Tibial nerve (tissue), 4 donors: Measurements from ENCODE around the gene PAFAH1B1.

ENCODE experiments used
- CTCF ChIP-seq, 5 experiments: fragments of 200-600 bp in 3 of 5; fragments of 450-650 bp in 2 of 5; sonication (generic) in 3 of 5; IDR thresholded peaks; one replicate each; pipeline ENCODE4 v1.5.1; 2016 to 2019; ENCODE audit warnings: antibody characterized with exemption in 5 of 5, mild to moderate bottlenecking in 3 of 5, moderate library complexity in 2 of 5
- EP300 ChIP-seq, 2 donors: sonication (generic); formaldehyde crosslinking; IDR thresholded peaks; one replicate each; pipeline ENCODE4 v1.6.1; 2017; ENCODE audit warnings: antibody characterized with exemption in 2 of 2, mild to moderate bottlenecking in 1 of 2
- POLR2A ChIP-seq, 2 donors: fragments of 450-650 bp; IDR thresholded peaks; one replicate each; pipeline ENCODE4 v1.6.1; 2017; ENCODE audit warnings: antibody characterized with exemption in 2 of 2, mild to moderate bottlenecking in 2 of 2, moderate library complexity in 2 of 2

GRCh38 chr17:2680961-2681360 lies 87.5 kb downstream of the PAFAH1B1 start:
- TF ChIP-seq EP300 (IDR thresholded peaks at IDR 0.05) = no peak
- TF ChIP-seq CTCF (IDR thresholded peaks at IDR 0.05) = no peak
- no peak for TF ChIP-seq POLR2A (IDR thresholded peaks at IDR 0.05)
